Measurements from ENCODE around the gene FKBP1B.
A peak's percentile ranks its signal among the peaks of the same experiment; 100 is the strongest.
"Not testable (repeated sequence)": the region's sequence is repeated elsewhere in the genome, so short reads cannot be mapped to it uniquely, and the experiment has no call there.

Gene FKBP1B

GRCh38 chr2:24022975-24023575, 26.5 kb upstream of the FKBP1B start:
- DNase-seq: no peak

- no peak for DNase-seq
Observed at GRCh38 chr2:24024018-24024417, 25.5 kb upstream of the FKBP1B start.

- DNase-seq: no peak
Observed at GRCh38 chr2:24024996-24025663, 24.4 kb upstream of the FKBP1B start.

- no peak for DNase-seq
Observed at GRCh38 chr2:24026233-24026632, 23.3 kb upstream of the FKBP1B start.

- DNase-seq: no peak
Observed at GRCh38 chr2:24038786-24039499, 10.6 kb upstream of the FKBP1B start.

GRCh38 chr2:24040511-24040910, 9.0 kb upstream of the FKBP1B start:
- DNase-seq: no peak

- not testable (repeated sequence) for DNase-seq
Observed at GRCh38 chr2:24043133-24043532, 6.4 kb upstream of the FKBP1B start.

- no peak for DNase-seq
Observed at GRCh38 chr2:24045511-24046508, 3.7 kb upstream of the FKBP1B start.

- DNase-seq: no peak
Observed at GRCh38 chr2:24046599-24046929, 3.0 kb upstream of the FKBP1B start.

GRCh38 chr2:24046930-24047702, 2.4 kb upstream of the FKBP1B start, which contains the start of gene WDCP:
TSS of gene WDCP (minus strand) at chr2:24047391. CDS start at chr2:24039494, 7,897 bp downstream.
- peak; percentile 89 for DNase-seq

GRCh38 chr2:24047703-24048033, 1.9 kb upstream of the FKBP1B start:
- DNase-seq: no peak

GRCh38 chr2:24048769-24049484, 614 bp upstream of the FKBP1B start:
- peak; percentile 57 for DNase-seq

- peak; percentile 80 for DNase-seq
Observed at GRCh38 chr2:24050041-24050979, 769 bp downstream of the FKBP1B start.

- DNase-seq: no peak
Observed at GRCh38 chr2:24051833-24052232, 2.3 kb downstream of the FKBP1B start.

GRCh38 chr2:24052951-24053350, 3.4 kb downstream of the FKBP1B start:
- no peak for DNase-seq

GRCh38 chr2:24054366-24055010, 4.9 kb downstream of the FKBP1B start:
- DNase-seq: no peak

- DNase-seq: no peak
Observed at GRCh38 chr2:24055750-24056149, 6.2 kb downstream of the FKBP1B start.

GRCh38 chr2:24058564-24059271, 9.2 kb downstream of the FKBP1B start:
- DNase-seq: no peak

- no peak for DNase-seq
Observed at GRCh38 chr2:24065341-24065740, 15.8 kb downstream of the FKBP1B start.

Data from retina (tissue), 1 donor.